SK-N-SH (cell line): ENCODE results near the gene APP. TPM values are rescaled to one million over a fixed set of nuclear protein-coding genes. Genes with fewer than 3 reads are reported as not detected.

Experiments used
- CTCF ChIA-PET: fragments of 300-600, 350-600 bp; formaldehyde crosslinking; extraction: SDS; loops from one replicate; lab custom pipeline; 2021; lab: Yijun Ruan, JAX
- POLR2A ChIA-PET: fragments of 350-600 bp; sonication (Branson Sonifier 250); formaldehyde crosslinking; extraction: SDS; loops from one replicate; lab custom pipeline; 2020; ENCODE audit warnings: antibody characterized with exemption, inconsistent platforms; lab: Yijun Ruan, JAX
- DNase-seq: peaks from one replicate; pipeline ENCODE4 v3.0.0; 2012
- H2AFZ ChIP-seq: fragments of 200-600 bp; sonication (generic); 2 replicates; pipeline ENCODE4 v1.8.1; 2016; ENCODE audit warnings: antibody characterized with exemption, mild to moderate bottlenecking, low read depth
- H3F3A ChIP-seq: fragments of 200-600 bp; sonication (generic); replicated peaks from 2 replicates; pipeline ENCODE3; 2016; ENCODE audit warnings: antibody characterized with exemption, mild to moderate bottlenecking; ENCODE audit not compliant: insufficient read depth
- H3K27ac ChIP-seq, 2 experiments: fragments of 200-500 bp in 1 of 2; fragments of 200-600 bp in 1 of 2; sonication (Bioruptor generic) in 1 of 2; sonication (generic), shearing (Covaris generic) in 1 of 2; 2 replicates each; pipeline versions ENCODE4 v1.5.1 to v1.6.1; 2014 to 2016; ENCODE audit warnings: low read depth in 2 of 2, inconsistent platforms in 1 of 2, low read length in 1 of 2, mild to moderate bottlenecking in 1 of 2, mixed read lengths in 1 of 2
- H3K27me3 ChIP-seq: fragments of 200-600 bp; sonication (generic), shearing (Covaris generic); 2 replicates; pipeline ENCODE4 v1.6.1; 2016; ENCODE audit warnings: mixed run types; ENCODE audit not compliant: insufficient read depth
- H3K36me3 ChIP-seq, 2 experiments: fragments of 200-500 bp in 1 of 2; fragments of 200-600 bp in 1 of 2; sonication (Bioruptor generic) in 1 of 2; sonication (generic) in 1 of 2; replicated peaks in 1 of 2; 2 replicates each; pipeline versions ENCODE3 to v1.5.1; 2014 to 2016; ENCODE audit warnings: low read length in 1 of 2, mild to moderate bottlenecking in 1 of 2; ENCODE audit not compliant: insufficient read depth in 2 of 2, control insufficient read depth in 1 of 2
- H3K4me1 ChIP-seq, 2 experiments: fragments of 200-500 bp in 1 of 2; fragments of 200-600 bp in 1 of 2; sonication (Bioruptor generic) in 1 of 2; sonication (generic), shearing (Covaris generic) in 1 of 2; 2 replicates each; pipeline versions ENCODE4 v1.5.1 to v1.6.1; 2014 to 2016; ENCODE audit warnings: low read depth in 1 of 2, low read length in 1 of 2, mixed run types in 1 of 2; ENCODE audit not compliant: insufficient read depth in 2 of 2, control insufficient read depth in 1 of 2
- H3K4me2 ChIP-seq: fragments of 200-600 bp; sonication (generic), shearing (Covaris generic); 2 replicates; pipeline ENCODE4 v1.6.1; 2017; ENCODE audit warnings: mixed run types
- H3K4me3 ChIP-seq, 2 experiments: fragments of 200-500 bp in 1 of 2; fragments of 200-600 bp in 1 of 2; sonication (Bioruptor generic) in 1 of 2; sonication (generic), shearing (Covaris generic) in 1 of 2; 2 replicates each; pipeline versions ENCODE4 v1.5.1 to v1.8.1; 2014 to 2016; ENCODE audit warnings: low read depth in 2 of 2, inconsistent platforms in 1 of 2, low read length in 1 of 2, mild to moderate bottlenecking in 1 of 2, mixed read lengths in 1 of 2, moderate library complexity in 1 of 2
- H3K79me2 ChIP-seq: fragments of 200-600 bp; sonication (generic); 2 replicates; pipeline ENCODE4 v1.8.1; 2017; ENCODE audit warnings: mild to moderate bottlenecking; ENCODE audit not compliant: insufficient read depth
- H3K9ac ChIP-seq: fragments of 200-600 bp; sonication (generic); 2 replicates; pipeline ENCODE4 v1.6.1; 2017; ENCODE audit warnings: mixed run types
- H3K9me2 ChIP-seq: fragments of 200-600 bp; sonication (generic); 2 replicates; pipeline ENCODE4 v1.6.1; 2017; ENCODE audit warnings: mixed run types
- H3K9me3 ChIP-seq: fragments of 200-600 bp; sonication (generic); 2 replicates; pipeline ENCODE4 v1.6.1; 2017; ENCODE audit warnings: mixed run types, mild to moderate bottlenecking, moderate library complexity
- H4K20me1 ChIP-seq: fragments of 200-600 bp; sonication (generic); 2 replicates; pipeline ENCODE4 v1.6.1; 2017; ENCODE audit warnings: mild to moderate bottlenecking, mixed run types; ENCODE audit not compliant: insufficient read depth
- CHD2 ChIP-seq: fragments of 150-350 bp; IDR thresholded peaks from 2 replicates; pipeline ENCODE4 v1.6.1; 2018; ENCODE audit warnings: low read length; ENCODE audit not compliant: partially characterized antibody
- CTCF ChIP-seq: fragments of 200-600 bp; sonication (generic); IDR thresholded peaks from 2 replicates; pipeline ENCODE4 v1.6.1; 2017; ENCODE audit warnings: antibody characterized with exemption, mild to moderate bottlenecking, moderate library complexity
- EZH2phosphoT487 ChIP-seq: fragments of 200-600 bp; sonication (generic); IDR thresholded peaks from 2 replicates; pipeline ENCODE4 v1.6.1; 2017; ENCODE audit warnings: low read depth, mixed run types, mild to moderate bottlenecking, antibody characterized with exemption, moderate library complexity, borderline replicate concordance
- FOXM1 ChIP-seq: IDR thresholded peaks from 2 replicates; pipeline ENCODE4 v1.4.0; 2012; ENCODE audit warnings: low read depth, mild to moderate bottlenecking
- MEF2A ChIP-seq: IDR thresholded peaks from 2 replicates; pipeline ENCODE4 v1.4.0; 2012; ENCODE audit warnings: low read depth, borderline replicate concordance
- NFIC ChIP-seq: IDR thresholded peaks from 2 replicates; pipeline ENCODE4 v1.4.0; 2012; ENCODE audit warnings: borderline replicate concordance
- NRF1 ChIP-seq: IDR thresholded peaks from 2 replicates; pipeline ENCODE4 v1.6.1; 2012; ENCODE audit warnings: low read depth, mild to moderate bottlenecking, low read length
- RCOR1 ChIP-seq: fragments of 150-350 bp; IDR thresholded peaks from 2 replicates; pipeline ENCODE4 v1.6.1; 2017; ENCODE audit warnings: antibody characterized with exemption, low read length
- RXRA ChIP-seq: IDR thresholded peaks from 2 replicates; pipeline ENCODE4 v1.4.0; 2012; ENCODE audit warnings: low read depth, mild to moderate bottlenecking, borderline replicate concordance
- SMC3 ChIP-seq: IDR thresholded peaks from 2 replicates; pipeline ENCODE4 v1.6.1; 2012; ENCODE audit warnings: low read depth, low read length, improper control_type of control experiment
- TAF1 ChIP-seq: IDR thresholded peaks from 2 replicates; pipeline ENCODE4 v1.6.1; 2012; ENCODE audit warnings: low read depth, mild to moderate bottlenecking, low read length, moderate library complexity, borderline replicate concordance
- TCF12 ChIP-seq: IDR thresholded peaks from 2 replicates; pipeline ENCODE4 v1.4.0; 2012
- USF1 ChIP-seq: IDR thresholded peaks from 2 replicates; pipeline ENCODE4 v1.4.0; 2012; ENCODE audit warnings: low read depth, borderline replicate concordance
- YY1 ChIP-seq: IDR thresholded peaks from 2 replicates; pipeline ENCODE4 v1.4.0; 2012; ENCODE audit warnings: low read depth, mild to moderate bottlenecking
- ZBTB33 ChIP-seq: IDR thresholded peaks from 2 replicates; pipeline ENCODE4 v1.4.0; 2012; ENCODE audit warnings: low read depth, borderline replicate concordance
- WGBS: methylation state at CpG from one replicate; pipeline ENCODE4 v1.1.6; 2017; ENCODE audit warnings: low lambda C conversion rate; 5-methylcytosine and 5-hydroxymethylcytosine counted together
- polyA plus RNA-seq, 3 experiments: library from polyadenylated mRNA; depleted of rRNA; stranded (reverse); fragments of >200 nt; gene quantifications; 2 replicates each; pipeline ENCODE4 v1.2.3, GENCODE V29; 2012
- TF ChIP-seq, protein P1 (sequence below): fragments of 150-350 bp; IDR thresholded peaks from 2 replicates; pipeline ENCODE4 v1.6.1; 2017; ENCODE audit warnings: antibody characterized with exemption, low read length, low read depth, borderline replicate concordance
- TF ChIP-seq, protein P2 (sequence below): IDR thresholded peaks from 2 replicates; pipeline ENCODE4 v1.4.0; 2012; ENCODE audit warnings: low read depth

The APP gene
- polyA plus RNA-seq, 1 of the 3 experiments (the other 2 are of a cell fraction), result 780 TPM

DNA sequence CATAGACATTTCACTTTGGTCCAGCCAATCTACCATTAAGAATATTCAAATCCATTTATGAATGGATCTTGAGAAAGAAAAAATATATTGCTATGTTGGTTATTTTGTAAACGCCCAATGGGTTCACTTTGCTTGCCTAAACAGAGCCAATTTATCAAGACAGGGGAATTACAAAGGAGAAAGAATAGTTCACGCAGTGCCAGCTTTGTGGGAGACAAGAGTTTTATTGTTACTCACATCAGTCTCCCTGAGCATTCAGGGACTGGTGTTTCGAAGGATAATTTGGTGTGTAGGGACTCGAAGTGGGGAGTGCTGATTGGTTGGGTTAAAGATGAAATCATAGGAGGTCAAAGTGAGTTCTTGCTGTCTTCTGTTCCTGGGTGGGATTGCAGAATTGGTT, 300.5 kb downstream of the APP start (continued):
- TF ChIP-seq, protein P1, sequence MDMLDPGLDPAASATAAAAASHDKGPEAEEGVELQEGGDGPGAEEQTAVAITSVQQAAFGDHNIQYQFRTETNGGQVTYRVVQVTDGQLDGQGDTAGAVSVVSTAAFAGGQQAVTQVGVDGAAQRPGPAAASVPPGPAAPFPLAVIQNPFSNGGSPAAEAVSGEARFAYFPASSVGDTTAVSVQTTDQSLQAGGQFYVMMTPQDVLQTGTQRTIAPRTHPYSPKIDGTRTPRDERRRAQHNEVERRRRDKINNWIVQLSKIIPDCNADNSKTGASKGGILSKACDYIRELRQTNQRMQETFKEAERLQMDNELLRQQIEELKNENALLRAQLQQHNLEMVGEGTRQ, result no peak

- peak; percentile 22 for DNase-seq
- H2AFZ ChIP-seq, result no peak overlapping the region
- 69% methylated on average over 1 of the region's 1 CpG for WGBS
- no peak overlapping the region for H3K9ac ChIP-seq
- POLR2A ChIA-PET, result no interaction called here
- no peaks in the 10 kb centered on the region for H3K36me3 ChIP-seq
- no peak overlapping the region for H3K4me2 ChIP-seq
- H3F3A ChIP-seq, result no peaks in the 10 kb centered on the region
- no peaks in the 10 kb centered on the region for H3K79me2 ChIP-seq
- H3K27me3 ChIP-seq, result no peaks in the 10 kb centered on the region
- no peak overlapping the region; a peak in 1 of 4 replicates for H3K27ac ChIP-seq
- no peak overlapping the region for H3K4me3 ChIP-seq
- no peaks in the 10 kb centered on the region; a peak in 1 of 4 replicates for H3K4me1 ChIP-seq
- no peaks in the 10 kb centered on the region for H4K20me1 ChIP-seq
- CTCF ChIA-PET, result interaction anchor here (0.7 to 1.3 kb wide), 2 partner anchors 14 to 392 kb away, joined by 3 to 5 read pairs; no protein-coding TSS in a partner anchor
- no peak for TF ChIP-seq EZH2phosphoT487
- no peak for TF ChIP-seq USF1
- TF ChIP-seq FOXM1, result no peak
- no peak for TF ChIP-seq SMC3
- TF ChIP-seq RXRA, result no peak
- TF ChIP-seq, protein P1, result no peak
- TF ChIP-seq CTCF, result no peak
- TF ChIP-seq TAF1, result no peak
- TF ChIP-seq MEF2A, result no peak
- no peak for TF ChIP-seq NRF1
- H3K9me2 ChIP-seq, result no peaks in the 10 kb centered on the region
- no peaks in the 10 kb centered on the region for H3K9me3 ChIP-seq
Observed at GRCh38 chr21:25867061-25867460, 303.5 kb downstream of the APP start.

DNA sequence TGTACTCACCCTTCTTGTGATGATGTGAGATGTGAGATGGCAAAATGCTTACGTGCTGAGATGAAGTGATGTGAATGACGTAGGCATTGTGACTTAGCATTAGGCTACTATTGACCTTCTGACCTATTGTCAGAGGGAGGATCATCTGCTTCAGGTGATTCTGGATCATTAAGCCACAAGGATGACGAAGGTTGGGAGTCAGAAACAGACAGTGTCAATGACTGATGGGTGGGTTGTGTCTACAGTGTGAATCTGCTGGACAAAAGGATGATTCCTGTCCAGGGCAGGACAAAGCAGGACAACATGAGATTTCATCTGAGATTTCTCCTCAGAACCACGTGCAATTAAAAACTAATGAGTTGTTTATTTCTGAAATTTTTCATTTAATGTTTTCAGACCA, 306.8 kb downstream of the APP start:
- ChIA-PET CTCF (no interaction called here), POLR2A (no interaction called here)
- no peaks in the 10 kb centered on the region for H3K27me3 ChIP-seq
- WGBS, result 73% methylated on average over 4 of the region's 4 CpGs
- H3K79me2 ChIP-seq, result no peaks in the 10 kb centered on the region
- no peak overlapping the region for H3K9ac ChIP-seq
- H4K20me1 ChIP-seq, result no peaks in the 10 kb centered on the region
- DNase-seq, result no peak
- no peak overlapping the region for H3K4me3 ChIP-seq
- no peak overlapping the region for H2AFZ ChIP-seq
- H3K36me3 ChIP-seq, result no peaks in the 10 kb centered on the region
- no peaks in the 10 kb centered on the region for H3K9me2 ChIP-seq
- no peaks in the 10 kb centered on the region for H3K9me3 ChIP-seq
- H3F3A ChIP-seq, result no peaks in the 10 kb centered on the region
- H3K4me2 ChIP-seq, result no peak overlapping the region
- H3K4me1 ChIP-seq, result no peaks in the 10 kb centered on the region; a peak in 1 of 4 replicates
- H3K27ac ChIP-seq, result no peak overlapping the region
- no peak for TF ChIP-seq ZBTB33
- TF ChIP-seq NFIC, result no peak
- TF ChIP-seq CHD2, result no peak
- TF ChIP-seq SMC3, result no peak
- no peak for TF ChIP-seq RCOR1
- no peak for TF ChIP-seq YY1
- no peak for TF ChIP-seq TCF12
- TF ChIP-seq, protein P1, result no peak
- TF ChIP-seq, protein P2, sequence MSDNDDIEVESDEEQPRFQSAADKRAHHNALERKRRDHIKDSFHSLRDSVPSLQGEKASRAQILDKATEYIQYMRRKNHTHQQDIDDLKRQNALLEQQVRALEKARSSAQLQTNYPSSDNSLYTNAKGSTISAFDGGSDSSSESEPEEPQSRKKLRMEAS, result no peak
